GM18511 (cell line): ENCODE results near the gene GARNL3.

Experiments
- ATAC-seq: cut with Tn5 transposase; IDR thresholded peaks from one replicate; pipeline ENCODE4 v1.9.1; 2021; ENCODE audit warnings: mild to moderate bottlenecking, moderate library complexity; ENCODE audit not compliant: unreplicated experiment

GARNL3 gene

GRCh38 chr9:127423476-127423933, 158.9 kb downstream of the GARNL3 start:
- peak; percentile 14 for ATAC-seq

- peak; percentile 86 for ATAC-seq
Measured at GRCh38 chr9:127423934-127424675, 159.5 kb downstream of the GARNL3 start, which contains the start of gene ZNF79. TSS of gene ZNF79 (plus strand) at chr9:127424382. CDS start at chr9:127424788, 406 bp downstream.

- ATAC-seq: peak; percentile 25
Measured at GRCh38 chr9:127424676-127424999, 160.1 kb downstream of the GARNL3 start.

GRCh38 chr9:127426756-127427155, 162.2 kb downstream of the GARNL3 start:
- no peak for ATAC-seq

GRCh38 chr9:127428348-127428747, 163.8 kb downstream of the GARNL3 start:
- ATAC-seq: no peak

GRCh38 chr9:127430415-127430814, 165.8 kb downstream of the GARNL3 start:
- ATAC-seq: no peak

GRCh38 chr9:127437497-127438264, 173.1 kb downstream of the GARNL3 start:
- no peak for ATAC-seq

- ATAC-seq: no peak
Measured at GRCh38 chr9:127438394-127438793, 173.8 kb downstream of the GARNL3 start.
